Stimulated activated CD8-positive, alpha-beta memory T cell treated with anti-CD3 and anti-CD28 coated beads, Interleukin-4, amount 100 ng/mL, for 48 hours (primary cell): ENCODE data around the gene PCDH12.

Source experiments
- DNase-seq: peaks from one replicate; pipeline ENCODE4 v3.0.0-alpha.2; 2020

Gene PCDH12

GRCh38 chr5:141958113-141958512 is at the start of gene PCDH12:
PCDH12 (minus strand) TSS chr5:141958202; CDS start chr5:141957851, 351 bp downstream.
- DNase-seq, result no peak

- no peak for DNase-seq
These were observed 49.2 kb upstream of the PCDH12 start for GRCh38 chr5:142007237-142007544.

GRCh38 chr5:142006363-142007236 is 48.6 kb upstream of the PCDH12 start:
- no peak for DNase-seq

GRCh38 chr5:142003266-142003800 is 45.3 kb upstream of the PCDH12 start:
- DNase-seq, result no peak

- no peak for DNase-seq
These were observed 42.9 kb upstream of the PCDH12 start for GRCh38 chr5:142000704-142001484.

GRCh38 chr5:142000173-142000572 is 42.2 kb upstream of the PCDH12 start:
- no peak for DNase-seq

- no peak for DNase-seq
These were observed 39.5 kb upstream of the PCDH12 start for GRCh38 chr5:141997358-141997960.

GRCh38 chr5:141995656-141996055 is 37.7 kb upstream of the PCDH12 start:
- no peak for DNase-seq

- DNase-seq, result no peak
These were observed 36.6 kb upstream of the PCDH12 start for GRCh38 chr5:141994511-141995136.

- peak; percentile 90 for DNase-seq
These were observed 34.5 kb upstream of the PCDH12 start for GRCh38 chr5:141992349-141992963.

GRCh38 chr5:141989720-141990119 is 31.7 kb upstream of the PCDH12 start:
- DNase-seq, result no peak

- no peak for DNase-seq
These were observed 28.1 kb upstream of the PCDH12 start for GRCh38 chr5:141986072-141986471.

GRCh38 chr5:141982626-141983025 is 24.6 kb upstream of the PCDH12 start:
- DNase-seq, result no peak

GRCh38 chr5:141978389-141978788 is 20.4 kb upstream of the PCDH12 start:
- DNase-seq, result no peak

GRCh38 chr5:141976176-141976575 is 18.2 kb upstream of the PCDH12 start:
- DNase-seq, result no peak

GRCh38 chr5:141973871-141974595 is 16.0 kb upstream of the PCDH12 start:
- DNase-seq, result no peak

GRCh38 chr5:141969783-141970771 is 12.1 kb upstream of the PCDH12 start:
- DNase-seq, result no peak

- peak; percentile 95 for DNase-seq
These were observed 11.1 kb upstream of the PCDH12 start, which contains the start of gene RNF14 for GRCh38 chr5:141968914-141969608. RNF14 (plus strand) TSS chr5:141969105; CDS start chr5:141973589, 4,484 bp downstream.

- DNase-seq, result no peak
These were observed 8.9 kb upstream of the PCDH12 start for GRCh38 chr5:141966963-141967333.
